GM12878 (cell line): Measurements from ENCODE around the gene MTF1. TPM values are rescaled to one million over a fixed set of nuclear protein-coding genes. Genes with fewer than 3 reads are reported as not detected.

Experiments
- ATAC-seq: fragments of 200-7000 bp; cut with Tn5 transposase; 3 replicates; pipeline ENCODE4 v1.9.1; 2020; ENCODE audit warnings: mild to moderate bottlenecking, moderate library complexity
- BruUV-seq: library from RNA; stranded (reverse); fragments of 400-500 nt; replicated peaks from 2 replicates; lab custom pipeline; 2021; lab: Mats Ljungman, UMichigan
- CTCF ChIA-PET: fragments of 300-600 bp; sonication (Branson Sonifier 250); formaldehyde crosslinking; extraction: SDS; loops from one replicate; lab custom pipeline; 2021; ENCODE audit warnings: inconsistent platforms; lab: Yijun Ruan, JAX
- POLR2A ChIA-PET: fragments of 350-600 bp; formaldehyde crosslinking; extraction: SDS; loops from one replicate; lab custom pipeline; 2021; ENCODE audit warnings: inconsistent platforms; lab: Charles Lee
- RAD21 ChIA-PET: fragments of 300-600 bp; sonication (Branson Sonifier 250); formaldehyde crosslinking; loops from one replicate; lab custom pipeline; 2023; ENCODE audit warnings: antibody characterized with exemption; ENCODE audit not compliant: unreplicated experiment; lab: Charles Lee
- SMC1A ChIA-PET: fragments of 300-600 bp; sonication (Branson Sonifier 250); formaldehyde crosslinking; loops from one replicate; lab custom pipeline; 2023; ENCODE audit not compliant: unreplicated experiment, uncharacterized antibody; lab: Charles Lee
- DNase-seq: peaks from one replicate; pipeline ENCODE4 v3.0.0-alpha.2; 2011; ENCODE audit warnings: low read depth, low spot score
- FAIRE-seq: peaks from 3 replicates; lab custom pipeline; 2011; peaks lifted over from hg19 to GRCh38; lab: Jason Lieb, UNC
- H2AFZ ChIP-seq: 2 replicates; pipeline ENCODE4 v1.6.0; 2011; ENCODE audit warnings: low read depth, low read length, control low read depth; ENCODE audit not compliant: control insufficient read depth
- H3K27ac ChIP-seq: 2 replicates; pipeline ENCODE4 v1.5.1; 2011; ENCODE audit warnings: control low read depth; ENCODE audit not compliant: control insufficient read depth, insufficient read depth
- H3K27me3 ChIP-seq, 2 experiments: replicated peaks in 1 of 2; 2 replicates each; pipeline versions ENCODE4 v1.6.0 to v1.6.1; 2011; ENCODE audit warnings: low read length in 1 of 2; ENCODE audit not compliant: control insufficient read depth in 2 of 2, insufficient read depth in 2 of 2
- H3K36me3 ChIP-seq, 2 experiments: 2 replicates each; pipeline ENCODE4 v1.5.1; 2011; ENCODE audit warnings: low read length in 1 of 2; ENCODE audit not compliant: control insufficient read depth in 2 of 2, insufficient read depth in 2 of 2
- H3K4me1 ChIP-seq: 2 replicates; pipeline ENCODE4 v1.6.1; 2011; ENCODE audit warnings: mild to moderate bottlenecking, low read length, moderate library complexity, mixed read lengths; ENCODE audit not compliant: control insufficient read depth, insufficient read depth
- H3K4me2 ChIP-seq: 2 replicates; pipeline ENCODE4 v1.6.0; 2011; ENCODE audit warnings: control low read depth; ENCODE audit not compliant: control insufficient read depth, insufficient read depth
- H3K4me3 ChIP-seq: fragments of 200-600 bp; sonication (generic); 2 replicates; pipeline ENCODE4 v1.5.1; 2016
- H3K79me2 ChIP-seq: 2 replicates; pipeline ENCODE4 v1.6.0; 2011; ENCODE audit warnings: low read length; ENCODE audit not compliant: control insufficient read depth, insufficient read depth
- H3K9ac ChIP-seq: 2 replicates; pipeline ENCODE4 v1.8.0; 2011; ENCODE audit warnings: low read length, control low read depth, mixed read lengths; ENCODE audit not compliant: control insufficient read depth, insufficient read depth
- H3K9me3 ChIP-seq: replicated peaks from 3 replicates; pipeline ENCODE4 v1.5.1; 2011; ENCODE audit warnings: mild to moderate bottlenecking, low read length; ENCODE audit not compliant: control insufficient read depth, insufficient read depth
- H4K20me1 ChIP-seq: 2 replicates; pipeline ENCODE4 v1.6.0; 2011; ENCODE audit not compliant: control insufficient read depth, insufficient read depth
- IKZF1 ChIP-seq: fragments of 450-650 bp; conservative IDR thresholded peaks from 2 replicates; pipeline ENCODE4 v1.6.1; 2017; ENCODE audit warnings: antibody characterized with exemption, mild to moderate bottlenecking
- MEF2B ChIP-seq: fragments of 450-650 bp; IDR thresholded peaks from 2 replicates; pipeline ENCODE4 v1.6.1; 2018; ENCODE audit warnings: mild to moderate bottlenecking, moderate library complexity; ENCODE audit not compliant: partially characterized antibody, poor library complexity, severe bottlenecking
- MXI1 ChIP-seq: fragments of 150-350 bp; IDR thresholded peaks from 2 replicates; pipeline ENCODE4 v1.6.1; 2011; ENCODE audit warnings: low read depth, mild to moderate bottlenecking, inconsistent platforms, low read length, improper control_type of control experiment
- NFXL1 ChIP-seq: fragments of 450-650 bp; IDR thresholded peaks from 2 replicates; pipeline ENCODE4 v1.6.1; 2017; ENCODE audit warnings: antibody characterized with exemption, mild to moderate bottlenecking, borderline replicate concordance
- SREBF2 ChIP-seq: IDR thresholded peaks from 2 replicates; pipeline ENCODE4 v1.6.1; 2012; ENCODE audit warnings: mild to moderate bottlenecking, low read length
- ZBTB33 ChIP-seq: fragments of 450-650 bp; IDR thresholded peaks from 2 replicates; pipeline ENCODE4 v1.6.1; 2017; ENCODE audit warnings: mild to moderate bottlenecking
- ZSCAN29 ChIP-seq: fragments of 450-650 bp; IDR thresholded peaks from 2 replicates; pipeline ENCODE4 v1.6.1; 2017; ENCODE audit warnings: mild to moderate bottlenecking, moderate library complexity
- WGBS: methylation state at CpG from one replicate; pipeline ENCODE4 v1.1.6; 2016; ENCODE audit warnings: low lambda C conversion rate; ENCODE audit not compliant: insufficient replicate concordance, insufficient coverage; ENCODE audit errors: missing lambda C conversion rate; 5-methylcytosine and 5-hydroxymethylcytosine counted together
- in situ Hi-C: fragments of 300-500 bp; cut with MboI; formaldehyde crosslinking; loops from 9 replicates; pipeline ENCODE4 v1.14.3; 2018; ENCODE audit warnings: mixed read lengths
- intact Hi-C: fragments of 100-400 bp; cut with micrococcal nuclease; formaldehyde crosslinking; loops from one replicate; pipeline ENCODE4 v1.14.2; 2022; ENCODE audit not compliant: unreplicated experiment
- polyA plus RNA-seq, 11 experiments: library from polyadenylated mRNA; depleted of rRNA in 4 of 11; unstranded in 6 of 11; stranded (reverse) in 5 of 11; fragments of >200 nt; fragmentation: Nextera tagmentation in 4 of 11; fragmentation: Illumina TruSeq in 1 of 11; extraction: Ambion mirVana in 4 of 11; extraction: Trizol in 1 of 11; gene quantifications; 1 replicate in 1 of 11; 2 replicates in 10 of 11; pipeline versions ENCODE4 v1.2.1 to v1.2.3, GENCODE V29; 2011 to 2016; ENCODE audit warnings: inconsistent platforms in 2 of 11, missing spikeins in 2 of 11, low read depth in 1 of 11
- total RNA-seq, 4 experiments: library from RNA; depleted of rRNA in 3 of 4; stranded (reverse); fragments of >200 nt in 3 of 4; fragmentation: Illumina TruSeq in 1 of 4; extraction: Trizol in 1 of 4; gene quantifications; 2 replicates each; pipeline versions ENCODE4 v1.2.1 to v1.2.3, GENCODE V29; 2013 to 2021

MTF1 gene
- total and polyA plus RNA-seq, 10 of the 15 experiments (the other 5 are each of a cell fraction or from before 2014, with no cell fraction given) = 2.2 to 20.4 (median 6.7) TPM

- no peak for TF ChIP-seq ZSCAN29
- TF ChIP-seq IKZF1 = no peak
- TF ChIP-seq MXI1 = no peak
- TF ChIP-seq MEF2B = no peak
- TF ChIP-seq ZBTB33 = no peak
- no peak for TF ChIP-seq SREBF2
- TF ChIP-seq NFXL1 = no peak
- TF ChIP-seq, all 136 proteins: peak for 0
- FAIRE-seq = no peak
These were observed 7.1 kb upstream of the MTF1 start for GRCh38 chr1:37866491-37866890.

More at GRCh38 chr1:37866491-37866890, 7.1 kb upstream of the MTF1 start:
- intact Hi-C loops = no loop called here
- Histone ChIP-seq H2AFZ (no peak overlapping the region), H3K79me2 (no peaks in the 10 kb centered on the region), H3K27ac (no peak overlapping the region), H3K9ac (no peak overlapping the region), H3K9me3 (no peaks in the 10 kb centered on the region), H3K36me3 (peaks cover 11 to 22% of the 10 kb centered on the region in 2 experiments), H3K4me2 (no peak overlapping the region), H3K4me1 (no peaks in the 10 kb centered on the region), H4K20me1 (no peaks in the 10 kb centered on the region), H3K27me3 (no peaks in the 10 kb centered on the region), H3K4me3 (no peak overlapping the region)
- ChIA-PET CTCF (no interaction called here), SMC1A (no interaction called here), RAD21 (no interaction called here), POLR2A (no interaction called here)
- in situ Hi-C loops = no loop called here
- ATAC-seq (no peak), DNase-seq (no peak)
- BruUV-seq = no TSS peak
- 92% methylated on average over 1 of the region's 1 CpG for WGBS
